Liver (tissue), 9 donors: ENCODE results near the gene GNG8. TPM values are rescaled to one million over a fixed set of nuclear protein-coding genes. Genes with fewer than 3 reads are reported as not detected.

Source experiments
- DNase-seq: peaks from one replicate; pipeline ENCODE4 v3.0.0-alpha.2; 2017; ENCODE audit warnings: low spot score
- H3K27ac ChIP-seq, 2 donors: one replicate each; pipeline ENCODE4 v1.7.0; 2013; ENCODE audit warnings: inconsistent platforms in 2 of 2, low read length in 2 of 2, control low read depth in 1 of 2, low read depth in 1 of 2, mild to moderate bottlenecking in 1 of 2
- H3K27me3 ChIP-seq, 4 donors: one replicate each; pipeline versions ENCODE4 v1.6.1 to v1.7.0; 2013; ENCODE audit warnings: low read length in 3 of 4, inconsistent platforms in 1 of 4, mild to moderate bottlenecking in 1 of 4, moderate library complexity in 1 of 4; ENCODE audit not compliant: control insufficient read depth in 4 of 4, insufficient read depth in 4 of 4
- H3K36me3 ChIP-seq, 4 donors: one replicate each; pipeline versions ENCODE4 v1.6.1 to v1.7.0; 2013; ENCODE audit warnings: low read length in 3 of 4, mild to moderate bottlenecking in 3 of 4, low read depth in 1 of 4, moderate library complexity in 1 of 4; ENCODE audit not compliant: control insufficient read depth in 4 of 4, insufficient read depth in 3 of 4
- H3K4me1 ChIP-seq, 4 donors: one replicate each; pipeline versions ENCODE4 v1.6.1 to v1.7.0; 2013; ENCODE audit warnings: low read length in 3 of 4, mild to moderate bottlenecking in 3 of 4, moderate library complexity in 1 of 4; ENCODE audit not compliant: control insufficient read depth in 4 of 4, insufficient read depth in 4 of 4
- H3K4me3 ChIP-seq, 3 donors: one replicate each; pipeline versions ENCODE4 v1.6.1 to v1.7.0; 2013; ENCODE audit warnings: low read length in 3 of 3, control low read depth in 1 of 3, low read depth in 1 of 3, mild to moderate bottlenecking in 1 of 3
- H3K9ac ChIP-seq, 2 donors: one replicate each; pipeline ENCODE4 v1.7.0; 2013; ENCODE audit warnings: low read length in 2 of 2, mild to moderate bottlenecking in 2 of 2, moderate library complexity in 2 of 2, control low read depth in 1 of 2, low read depth in 1 of 2
- H3K9me3 ChIP-seq, 4 donors: one replicate each; pipeline versions ENCODE4 v1.6.1 to v1.7.0; 2013; ENCODE audit warnings: low read length in 3 of 4; ENCODE audit not compliant: control insufficient read depth in 4 of 4
- ATF3 ChIP-seq: IDR thresholded peaks from 2 replicates; pipeline ENCODE4 v1.6.1; 2016; ENCODE audit warnings: antibody characterized with exemption
- CTCF ChIP-seq: fragments of 150-350 bp; IDR thresholded peaks from 2 replicates; pipeline ENCODE4 v1.5.1; 2017; ENCODE audit warnings: improper control_type of control experiment, low read depth, low read length; ENCODE audit not compliant: missing input control
- EGR1 ChIP-seq, 2 donors: IDR thresholded peaks; 2 replicates each; pipeline ENCODE4 v1.6.1; 2016 to 2018; ENCODE audit warnings: antibody characterized with exemption in 2 of 2, low read depth in 2 of 2
- FOXA1 ChIP-seq: IDR thresholded peaks from 2 replicates; pipeline ENCODE4 v1.6.1; 2016; ENCODE audit warnings: antibody characterized with exemption
- GABPA ChIP-seq, 2 donors: IDR thresholded peaks in 1 of 2; conservative IDR thresholded peaks in 1 of 2; 2 replicates each; pipeline ENCODE4 v1.6.1; 2016; ENCODE audit warnings: antibody characterized with exemption in 2 of 2, mild to moderate bottlenecking in 1 of 2, moderate library complexity in 1 of 2
- HNF4A ChIP-seq, 2 donors: conservative IDR thresholded peaks; 2 replicates each; pipeline ENCODE4 v1.6.1; 2016; ENCODE audit warnings: antibody characterized with exemption in 2 of 2, mild to moderate bottlenecking in 2 of 2
- HNF4G ChIP-seq: IDR thresholded peaks from 2 replicates; pipeline ENCODE4 v1.6.1; 2016; ENCODE audit warnings: antibody characterized with exemption
- MAX ChIP-seq: IDR thresholded peaks from 2 replicates; pipeline ENCODE4 v1.6.1; 2016; ENCODE audit warnings: antibody characterized with exemption
- NR2F2 ChIP-seq: IDR thresholded peaks from 2 replicates; pipeline ENCODE4 v1.6.1; 2016; ENCODE audit warnings: antibody characterized with exemption
- RAD21 ChIP-seq, 2 donors: IDR thresholded peaks; 2 replicates each; pipeline ENCODE4 v1.6.1; 2016; ENCODE audit warnings: antibody characterized with exemption in 2 of 2, mild to moderate bottlenecking in 2 of 2
- REST ChIP-seq: IDR thresholded peaks from 2 replicates; pipeline ENCODE4 v1.6.1; 2016; ENCODE audit warnings: antibody characterized with exemption, mild to moderate bottlenecking
- RXRA ChIP-seq, 2 donors: IDR thresholded peaks; 2 replicates each; pipeline ENCODE4 v1.6.1; 2017 to 2018; ENCODE audit warnings: antibody characterized with exemption in 2 of 2, mild to moderate bottlenecking in 1 of 2
- SP1 ChIP-seq: IDR thresholded peaks from 2 replicates; pipeline ENCODE4 v1.6.1; 2018; ENCODE audit warnings: antibody characterized with exemption, mild to moderate bottlenecking
- TAF1 ChIP-seq: conservative IDR thresholded peaks from 2 replicates; pipeline ENCODE4 v1.6.1; 2016; ENCODE audit warnings: antibody characterized with exemption, mild to moderate bottlenecking
- YY1 ChIP-seq: IDR thresholded peaks from 2 replicates; pipeline ENCODE4 v1.6.1; 2016; ENCODE audit warnings: antibody characterized with exemption, mild to moderate bottlenecking
- ZBTB33 ChIP-seq: IDR thresholded peaks from 2 replicates; pipeline ENCODE4 v1.6.1; 2016; ENCODE audit warnings: antibody characterized with exemption
- WGBS: extraction: QIAGEN DNeasy Blood & Tissue Kit; methylation state at CpG from one replicate; pipeline ENCODE4 v1.1.7; 2013; 5-methylcytosine and 5-hydroxymethylcytosine counted together
- polyA plus RNA-seq, 2 donors: library from polyadenylated mRNA; stranded (reverse) in 1 of 2; unstranded in 1 of 2; fragments of 200-250 nt in 1 of 2; fragments of >200 nt in 1 of 2; fragmentation: Nextera tagmentation in 1 of 2; extraction: Ambion mirVana in 1 of 2; gene quantifications; one replicate each; pipeline versions ENCODE4 v1.2.1 to v1.2.3, GENCODE V29; 2013 to 2015
- total RNA-seq, 2 donors: library from RNA; depleted of rRNA; stranded (reverse); fragments of >200 nt; gene quantifications; one replicate each; pipeline ENCODE4 v1.2.3, GENCODE V29; 2014
- donor health status: healthy.
- donor health status: healthy.
- donor health status: healthy.
- donor health status: healthy.
- donor health status: healthy.

The GNG8 gene
- total and polyA plus RNA-seq, 4 donors, result not detected

- Histone ChIP-seq H3K9me3 (no peaks in the 10 kb centered on the region), H3K4me1 (peaks cover 7 to 21% (median 14%) of the 10 kb centered on the region in 4 donors), H3K9ac (no peak overlapping the region), H3K27me3 (no peaks in the 10 kb centered on the region), H3K36me3 (peaks cover 13 to 32% (median 26%) of the 10 kb centered on the region in 4 donors), H3K4me3 (no peak overlapping the region), H3K27ac (no peak overlapping the region)
- DNase-seq, result no peak
- TF ChIP-seq TAF1 (no peak), EGR1 (IDR thresholded peaks at IDR 0.05; ENCODE audit: low read depth in 2 of 2) (no peak), HNF4A (conservative IDR thresholded peaks at IDR 0.05) (no peak), FOXA1 (no peak), GABPA (IDR thresholded peaks at IDR 0.05 in 1 of 2, conservative IDR thresholded peaks at IDR 0.05 in 1 of 2) (no peak), RAD21 (IDR thresholded peaks at IDR 0.05) (no peak)
- WGBS, result 88% methylated on average over 30 of the region's 30 CpGs
These were observed 26.2 kb downstream of the GNG8 start for GRCh38 chr19:46609511-46610412.

- Histone ChIP-seq H3K4me3 (no peak overlapping the region), H3K27me3 (no peaks in the 10 kb centered on the region), H3K9ac (no peak overlapping the region), H3K4me1 (peaks cover 8 to 31% (median 24%) of the 10 kb centered on the region in 4 donors), H3K9me3 (no peaks in the 10 kb centered on the region), H3K27ac (no peak overlapping the region), H3K36me3 (peaks cover 13 to 32% (median 26%) of the 10 kb centered on the region in 4 donors)
- no peak for TF ChIP-seq ATF3
- no peak for TF ChIP-seq RAD21 (IDR thresholded peaks at IDR 0.05)
- TF ChIP-seq HNF4A (conservative IDR thresholded peaks at IDR 0.05), result no peak
- TF ChIP-seq GABPA (IDR thresholded peaks at IDR 0.05 in 1 of 2, conservative IDR thresholded peaks at IDR 0.05 in 1 of 2), result no peak
- no peak for TF ChIP-seq CTCF
- no peak for TF ChIP-seq ZBTB33
- TF ChIP-seq RXRA (IDR thresholded peaks at IDR 0.05), result no peak
- no peak for TF ChIP-seq SP1
- TF ChIP-seq FOXA1, result no peak
- TF ChIP-seq NR2F2, result no peak
- no peak for TF ChIP-seq YY1
- no peak for TF ChIP-seq HNF4G
- TF ChIP-seq REST, result no peak
- TF ChIP-seq MAX, result no peak
- no peak for DNase-seq
- 95% methylated on average over 27 of the region's 27 CpGs for WGBS
These were observed 27.2 kb downstream of the GNG8 start for GRCh38 chr19:46608581-46609345.
